ENCODE data around the gene ARID3A.

DNA sequence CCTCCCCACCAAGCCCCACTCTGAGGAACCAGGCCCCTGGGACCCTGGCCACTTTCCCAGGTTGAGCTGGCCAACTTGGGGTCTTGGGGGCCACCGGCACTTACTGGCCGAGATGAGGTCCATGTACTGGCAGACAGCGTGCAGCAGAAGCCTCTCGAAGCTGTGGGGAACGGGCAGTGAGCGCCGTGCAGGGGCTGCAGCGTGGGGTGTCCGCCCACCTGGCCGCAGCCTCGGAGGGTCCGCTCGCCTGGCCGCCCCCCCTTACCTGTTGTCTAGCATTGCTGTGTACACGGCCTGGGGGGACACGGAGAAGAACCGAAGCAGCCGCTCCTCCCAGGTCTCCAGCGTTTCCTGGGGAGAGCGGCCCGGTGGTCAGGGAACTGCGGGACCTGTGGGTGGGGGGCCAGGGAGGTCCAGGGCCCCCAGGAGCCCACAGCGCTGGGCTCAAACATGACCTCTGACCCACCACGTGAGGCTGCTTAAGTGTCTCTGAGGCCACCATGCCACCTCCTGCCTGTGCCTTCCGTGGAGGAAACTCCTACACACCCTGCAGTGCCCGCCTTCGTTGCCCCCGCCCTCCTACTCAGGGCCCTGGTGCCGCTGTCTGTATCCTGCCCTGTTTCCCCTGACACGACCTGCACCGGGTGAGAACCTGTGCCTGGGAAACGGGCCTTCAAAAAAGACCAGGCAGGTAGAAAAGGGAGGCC lies 26.3 kb upstream of the ARID3A start:
- TF ChIP-seq, protein P1, sequence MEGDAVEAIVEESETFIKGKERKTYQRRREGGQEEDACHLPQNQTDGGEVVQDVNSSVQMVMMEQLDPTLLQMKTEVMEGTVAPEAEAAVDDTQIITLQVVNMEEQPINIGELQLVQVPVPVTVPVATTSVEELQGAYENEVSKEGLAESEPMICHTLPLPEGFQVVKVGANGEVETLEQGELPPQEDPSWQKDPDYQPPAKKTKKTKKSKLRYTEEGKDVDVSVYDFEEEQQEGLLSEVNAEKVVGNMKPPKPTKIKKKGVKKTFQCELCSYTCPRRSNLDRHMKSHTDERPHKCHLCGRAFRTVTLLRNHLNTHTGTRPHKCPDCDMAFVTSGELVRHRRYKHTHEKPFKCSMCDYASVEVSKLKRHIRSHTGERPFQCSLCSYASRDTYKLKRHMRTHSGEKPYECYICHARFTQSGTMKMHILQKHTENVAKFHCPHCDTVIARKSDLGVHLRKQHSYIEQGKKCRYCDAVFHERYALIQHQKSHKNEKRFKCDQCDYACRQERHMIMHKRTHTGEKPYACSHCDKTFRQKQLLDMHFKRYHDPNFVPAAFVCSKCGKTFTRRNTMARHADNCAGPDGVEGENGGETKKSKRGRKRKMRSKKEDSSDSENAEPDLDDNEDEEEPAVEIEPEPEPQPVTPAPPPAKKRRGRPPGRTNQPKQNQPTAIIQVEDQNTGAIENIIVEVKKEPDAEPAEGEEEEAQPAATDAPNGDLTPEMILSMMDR (conservative IDR thresholded peaks at IDR 0.05): no peak
- no peak for TF ChIP-seq ZFX (IDR thresholded peaks at IDR 0.05)
